NCI-H1092 (cell line): ENCODE results near the gene LIX1.
A peak's percentile ranks its signal among the peaks of the same experiment; 100 is the strongest.

Source experiments
- DNase-seq: peaks from one replicate; lab custom pipeline; 2025; lab: John Stamatoyannopoulos, UW

LIX1 gene

GRCh38 chr5:97073420-97073819 is 69.0 kb downstream of the LIX1 start:
- DNase-seq: no peak

DNA sequence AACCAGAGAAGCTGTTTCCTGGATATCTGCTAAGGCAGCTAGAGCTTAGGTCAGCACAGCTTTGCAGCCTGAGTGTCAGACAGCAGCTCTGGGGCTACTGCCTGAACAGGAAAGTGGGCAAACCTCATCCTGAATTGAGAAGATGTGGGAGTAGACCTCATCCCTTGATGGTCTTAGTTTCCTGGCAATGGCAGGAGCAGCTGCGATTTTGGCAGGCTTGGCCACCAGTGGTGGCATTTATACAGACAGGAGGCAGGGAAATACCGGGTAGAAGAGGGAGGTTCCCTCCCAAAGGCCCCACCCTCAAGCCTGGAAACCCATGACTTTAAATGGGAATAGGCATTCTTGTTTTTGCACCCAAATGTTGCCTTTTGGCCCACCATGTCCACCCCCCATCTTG is 69.7 kb downstream of the LIX1 start:
- no peak for DNase-seq

- DNase-seq: no peak
These were observed 70.4 kb downstream of the LIX1 start for GRCh38 chr5:97071993-97072392.

DNA sequence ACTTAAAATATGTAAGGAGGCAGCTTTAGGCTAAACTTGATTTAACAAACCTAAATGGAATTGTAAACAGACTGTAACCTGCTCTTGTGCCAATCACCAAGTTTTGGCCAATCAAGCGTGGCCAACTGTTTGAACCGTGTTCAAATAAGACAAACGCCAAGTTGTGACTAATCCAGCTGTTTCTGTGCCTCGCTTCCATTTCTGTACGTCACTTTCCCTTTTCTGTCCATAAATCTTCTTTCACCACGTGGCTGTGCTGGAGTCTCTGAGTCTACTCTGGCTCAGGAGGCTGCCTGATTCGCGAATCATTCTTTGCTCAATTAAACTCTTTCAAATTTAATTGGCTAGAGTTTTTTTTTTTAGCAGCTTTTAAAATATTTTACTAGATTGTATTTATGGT is 71.3 kb downstream of the LIX1 start:
- DNase-seq: no peak

DNA sequence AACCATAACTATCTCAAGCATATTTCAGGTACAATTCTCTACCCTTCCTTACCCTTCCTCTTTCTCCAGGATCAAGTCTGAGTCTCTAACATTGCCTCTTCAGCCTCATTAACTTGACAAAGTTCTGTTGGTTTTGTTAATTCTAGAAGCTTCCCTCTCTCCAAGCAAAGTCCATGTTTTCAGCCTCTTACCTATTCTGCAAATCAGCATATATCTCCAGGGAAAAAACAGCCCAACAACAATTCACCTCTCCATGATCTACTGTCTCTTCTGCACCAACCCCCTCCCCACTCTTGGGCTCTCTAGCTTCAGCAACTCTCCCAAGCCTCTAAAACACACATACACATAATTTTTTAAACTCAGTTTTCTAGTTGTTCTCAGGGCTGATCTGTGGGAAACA is 72.2 kb downstream of the LIX1 start:
- no peak for DNase-seq

- DNase-seq: no peak
These were observed 75.0 kb downstream of the LIX1 start for GRCh38 chr5:97067296-97067850.

DNA sequence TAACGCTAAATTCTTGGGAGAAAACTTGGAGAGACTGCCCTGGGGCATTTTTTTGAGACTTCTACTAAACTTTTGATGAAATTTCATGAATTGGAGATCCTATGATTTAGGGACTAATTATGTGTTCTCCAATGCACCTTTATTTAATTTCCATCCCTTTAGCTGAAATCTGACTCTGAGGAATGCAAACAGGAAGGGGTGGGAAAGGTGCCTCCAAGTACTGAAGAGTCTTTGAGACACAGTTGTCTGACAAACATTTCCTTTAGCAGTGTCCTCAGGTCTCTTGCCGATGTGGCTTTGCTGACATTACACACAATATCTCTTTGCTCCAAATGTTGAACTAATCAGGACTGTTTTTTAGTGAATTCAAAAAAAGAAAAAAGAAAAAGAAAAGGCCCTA is 76.9 kb downstream of the LIX1 start:
- DNase-seq: no peak

DNA sequence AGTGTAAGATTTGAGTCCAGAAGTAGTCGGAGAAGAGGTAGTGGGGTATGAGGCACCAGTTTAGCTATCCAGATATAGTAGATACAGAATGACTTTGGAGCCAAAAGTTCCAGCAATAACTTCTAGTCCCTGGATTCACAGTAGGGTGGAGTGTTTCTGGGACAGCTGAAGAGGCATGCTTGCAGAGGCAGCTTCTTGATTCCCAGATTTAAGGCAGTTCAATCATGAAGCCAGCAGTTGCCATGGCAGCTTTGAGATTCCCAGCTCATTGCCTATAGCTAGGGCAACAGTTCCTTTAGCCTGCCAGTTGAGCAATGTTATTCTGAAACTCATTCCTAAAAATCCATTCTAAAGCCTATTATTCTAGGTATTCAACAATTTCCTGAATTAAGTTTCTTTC is 79.2 kb downstream of the LIX1 start:
- DNase-seq: no peak

GRCh38 chr5:97062046-97062445 is 80.4 kb downstream of the LIX1 start:
- peak; percentile 80 for DNase-seq

GRCh38 chr5:97056263-97056662 is 86.1 kb downstream of the LIX1 start:
- no peak for DNase-seq

DNA sequence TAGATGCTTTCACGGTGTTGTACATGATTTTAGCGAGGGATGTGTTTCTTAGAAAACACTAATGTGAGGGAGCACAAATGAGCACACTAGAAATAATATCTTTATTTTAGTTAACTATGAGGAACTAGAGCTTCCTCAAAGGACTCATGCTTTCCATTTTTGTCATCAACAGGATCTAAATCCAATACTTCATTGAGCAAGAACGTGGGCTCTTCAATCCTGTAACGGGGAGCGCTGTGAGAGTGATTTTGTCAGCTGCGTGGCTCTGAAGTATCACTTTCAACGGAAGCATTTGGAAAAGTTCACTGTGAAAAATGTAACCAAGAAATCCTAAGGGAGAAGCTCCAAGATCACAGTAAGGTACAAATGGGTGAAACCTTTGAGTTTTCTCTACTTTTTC is 93.2 kb downstream of the LIX1 start:
- no peak for DNase-seq

- no peak for DNase-seq
These were observed 95.3 kb downstream of the LIX1 start for GRCh38 chr5:97047076-97047475.

DNA sequence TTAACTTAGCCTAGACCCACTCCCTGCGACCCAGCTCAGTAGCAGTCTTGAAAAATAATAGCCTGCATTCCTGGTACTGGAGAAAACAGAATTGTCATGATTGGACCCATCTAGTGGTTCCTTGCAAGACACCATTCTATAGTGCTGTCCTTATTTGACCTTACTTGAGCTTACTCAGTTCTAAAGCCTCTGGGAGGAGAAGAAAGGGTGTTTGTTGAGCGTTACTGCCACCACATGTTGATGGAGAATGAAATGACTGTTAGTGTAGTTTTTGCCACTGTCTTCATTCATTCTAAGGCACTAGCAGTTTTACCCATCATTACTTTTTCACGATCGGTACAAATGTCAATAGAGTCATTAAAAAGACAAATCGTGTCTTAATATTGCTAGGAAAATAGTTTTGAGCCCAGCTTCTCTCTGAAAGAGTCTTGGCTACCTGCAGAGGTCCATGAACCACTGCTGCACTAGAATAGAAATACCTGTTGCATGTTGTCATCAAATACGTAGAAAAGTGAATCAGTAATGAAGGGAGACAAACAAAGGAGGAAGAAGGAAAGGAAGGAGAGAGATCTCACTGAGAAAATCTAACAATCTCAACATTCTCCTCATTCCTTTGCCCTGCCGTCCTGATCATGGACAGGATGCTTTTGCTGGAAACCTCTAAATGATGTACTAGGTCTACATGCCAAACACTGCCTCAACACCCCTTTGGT is 96.0 kb downstream of the LIX1 start:
- no peak for DNase-seq

DNA sequence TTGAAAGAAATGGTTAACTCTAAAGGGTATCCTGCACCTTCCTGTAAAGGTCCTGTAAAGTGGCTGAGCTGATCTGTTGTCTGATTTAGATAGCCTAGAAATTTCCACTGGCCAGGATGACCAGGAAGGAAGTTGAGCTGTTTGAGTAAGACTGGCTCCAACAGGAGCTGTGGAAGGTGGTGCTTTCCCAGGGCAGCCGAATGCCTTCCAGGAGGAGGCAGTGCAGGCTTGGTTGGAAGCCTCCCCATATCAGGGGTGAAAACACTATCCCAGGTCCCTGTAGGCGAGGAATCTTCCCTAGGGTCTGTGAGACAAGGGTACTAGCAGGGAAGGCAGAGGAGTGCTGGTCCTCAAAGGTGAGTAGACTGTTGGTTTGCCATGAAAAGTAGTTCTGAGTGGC is 98.4 kb downstream of the LIX1 start:
- no peak for DNase-seq

DNA sequence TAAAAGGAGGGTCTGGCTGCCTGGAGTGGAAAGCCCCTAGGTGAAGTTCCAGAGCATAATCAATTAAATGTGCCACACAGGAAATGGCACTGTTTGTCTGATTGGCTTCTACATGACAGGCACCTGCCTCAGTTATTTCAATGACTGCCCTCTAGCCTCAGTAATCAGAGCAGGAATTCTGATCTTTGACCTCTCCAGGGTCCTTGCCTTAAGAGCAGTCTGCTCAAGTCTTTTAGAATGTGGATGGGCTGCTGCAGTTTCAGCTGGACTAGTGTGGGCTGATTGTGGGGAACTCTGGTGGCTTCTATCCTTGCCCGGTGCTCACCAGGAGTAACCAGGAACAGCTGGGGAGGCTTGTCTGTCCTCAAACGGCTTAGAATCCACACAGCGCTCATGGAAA is 98.9 kb downstream of the LIX1 start:
- no peak for DNase-seq

GRCh38 chr5:97042996-97043395 is 99.4 kb downstream of the LIX1 start:
- no peak for DNase-seq
